BLaER1 treated with 17β-estradiol and CSF1 and Interleukin-3, amounts not matched to agents 10 nM and 100 nM (cell line): ENCODE measurements around the gene DNER.

Experiments used
- H3K27ac ChIP-seq, 11 experiments: shearing (Covaris generic); formaldehyde crosslinking; 2 replicates each; pipeline ENCODE4 v1.8.1; 2022
- H3K27me3 ChIP-seq, 11 experiments: shearing (Covaris generic); formaldehyde crosslinking; 2 replicates each; pipeline ENCODE4 v1.8.1; 2022
- H3K36me3 ChIP-seq, 11 experiments: shearing (Covaris generic); formaldehyde crosslinking; 2 replicates each; pipeline ENCODE4 v1.8.1; 2022
- H3K4me1 ChIP-seq, 10 experiments: shearing (Covaris generic); formaldehyde crosslinking; 2 replicates each; pipeline ENCODE4 v1.8.1; 2022
- H3K4me2 ChIP-seq, 11 experiments: shearing (Covaris generic); formaldehyde crosslinking; 2 replicates each; pipeline ENCODE4 v1.8.1; 2022
- H3K4me3 ChIP-seq, 10 experiments: shearing (Covaris generic); formaldehyde crosslinking; 2 replicates each; pipeline ENCODE4 v1.8.1; 2022
- H3K9ac ChIP-seq, 11 experiments: shearing (Covaris generic); formaldehyde crosslinking; 2 replicates each; pipeline ENCODE4 v1.8.1; 2022
- H3K9me3 ChIP-seq, 11 experiments: shearing (Covaris generic); formaldehyde crosslinking; replicated peaks in 1 of 11; 2 replicates each; pipeline ENCODE4 v1.8.1; 2022
- H4K20me1 ChIP-seq, 11 experiments: shearing (Covaris generic); formaldehyde crosslinking; 2 replicates each; pipeline ENCODE4 v1.8.1; 2022
- Cebpa-rat ChIP-seq, 11 experiments: shearing (Covaris generic); IDR thresholded peaks; 2 replicates each; pipeline ENCODE4 v1.8.1; 2022

Gene DNER

DNA sequence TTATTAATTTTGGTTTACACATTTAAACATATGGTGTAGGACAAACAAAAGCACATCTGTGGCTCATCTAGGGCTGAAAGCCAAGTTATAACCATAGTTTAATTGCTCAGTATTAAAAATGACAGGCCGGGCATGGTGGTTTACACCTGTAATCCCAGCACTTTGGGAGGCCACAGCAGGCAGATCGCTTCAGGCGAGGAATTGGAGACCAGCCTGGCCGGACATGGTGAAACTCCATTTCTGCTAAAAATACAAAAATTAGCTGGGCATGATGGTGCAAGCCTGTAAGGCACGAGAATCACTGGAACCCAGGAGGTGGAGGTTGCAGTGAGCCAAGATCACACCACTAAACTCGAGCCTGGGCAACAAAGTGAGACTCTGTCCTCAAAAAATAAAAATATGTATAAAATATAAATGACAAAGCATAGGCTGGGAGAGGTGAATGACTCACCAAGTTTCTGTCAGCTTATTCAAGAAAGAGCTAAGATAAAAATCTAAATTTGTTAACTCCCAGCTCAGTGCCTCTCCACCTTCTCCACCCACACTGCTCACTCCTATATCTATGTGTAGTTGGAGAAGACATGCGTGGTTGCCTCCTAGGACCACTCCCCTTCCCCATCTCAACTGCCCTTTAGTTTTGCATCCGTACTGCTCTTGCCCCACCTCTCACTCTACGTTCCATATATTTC, 364.1 kb downstream of the DNER start:
- Histone ChIP-seq H3K36me3 (peaks cover 0 to 79% (median 0%) of the 10 kb centered on the region in 11 experiments; a peak in 6 of 22 replicates), H3K9ac (no peak overlapping the region), H4K20me1 (no peaks in the 10 kb centered on the region), H3K4me3 (no peak overlapping the region), H3K4me2 (peak overlapping the region in 2 of 11 experiments; percentile 16 to 39; a peak in 2 of 22 replicates), H3K4me1 (peaks cover 0 to 58% (median 0%) of the 10 kb centered on the region in 10 experiments; a peak in 6 of 20 replicates), H3K27me3 (no peaks in the 10 kb centered on the region), H3K27ac (peak overlapping the region in 1 of 11 experiments; percentile 39; a peak in 1 of 22 replicates), H3K9me3 (peaks cover 17 to 56% (median 27%) of the 10 kb centered on the region in 11 experiments)
- no peak for TF ChIP-seq Cebpa-rat (IDR thresholded peaks at IDR 0.05)

DNA sequence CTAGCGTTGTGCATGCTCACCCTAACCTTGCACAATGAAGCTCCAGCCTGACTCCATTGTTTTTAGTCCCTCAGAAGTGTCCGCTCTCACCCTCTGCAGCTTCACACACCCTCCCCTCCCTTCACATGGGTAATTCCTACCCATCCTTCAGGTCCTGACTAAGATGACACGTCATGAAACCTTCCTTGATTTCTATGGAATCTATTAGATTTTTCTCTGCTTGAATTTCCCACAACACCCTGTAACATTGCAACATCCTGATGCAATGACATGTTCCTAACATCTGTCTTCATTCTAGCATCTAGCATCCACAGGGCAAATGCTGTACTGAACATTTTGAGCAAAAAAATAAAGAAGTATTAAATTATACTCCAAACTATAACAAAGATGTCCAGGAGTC, 366.2 kb downstream of the DNER start:
- no peak for TF ChIP-seq Cebpa-rat (IDR thresholded peaks at IDR 0.05)
- H3K36me3 ChIP-seq, result peaks cover 0 to 88% (median 0%) of the 10 kb centered on the region in 11 experiments; a peak in 6 of 22 replicates

GRCh38 chr2:229346816-229347540, 367.4 kb downstream of the DNER start:
- no peak overlapping the region for H3K4me3 ChIP-seq
- no peaks in the 10 kb centered on the region for H3K27me3 ChIP-seq
- peaks cover 0 to 88% (median 0%) of the 10 kb centered on the region in 11 experiments; a peak in 6 of 22 replicates for H3K36me3 ChIP-seq
- H3K9ac ChIP-seq, result no peak overlapping the region
- H3K4me2 ChIP-seq, result peak overlapping the region in 3 of 11 experiments; percentile 5 to 99 (median 90); a peak in 3 of 22 replicates
- peaks cover 0 to 91% (median 3%) of the 10 kb centered on the region in 10 experiments; a peak in 8 of 20 replicates for H3K4me1 ChIP-seq
- no peaks in the 10 kb centered on the region for H4K20me1 ChIP-seq
- H3K27ac ChIP-seq, result no peak overlapping the region
- no peak for TF ChIP-seq Cebpa-rat (IDR thresholded peaks at IDR 0.05)
- H3K9me3 ChIP-seq, result peaks cover 17 to 84% (median 27%) of the 10 kb centered on the region in 11 experiments

More for the DNA sequence above, 366.2 kb downstream of the DNER start:
- Histone ChIP-seq H3K4me2 (peak overlapping the region in 1 of 11 experiments; percentile 90; a peak in 1 of 22 replicates), H3K4me3 (no peak overlapping the region), H3K4me1 (peaks cover 0 to 80% (median 0%) of the 10 kb centered on the region in 10 experiments; a peak in 8 of 20 replicates), H4K20me1 (no peaks in the 10 kb centered on the region), H3K27ac (no peak overlapping the region), H3K9ac (no peak overlapping the region), H3K27me3 (no peaks in the 10 kb centered on the region), H3K9me3 (peaks cover 17 to 73% (median 27%) of the 10 kb centered on the region in 11 experiments)

- Histone ChIP-seq H3K27me3 (no peaks in the 10 kb centered on the region), H3K9me3 (peaks cover 11 to 71% (median 15%) of the 10 kb centered on the region in 11 experiments), H3K36me3 (peaks cover 0 to 86% (median 0%) of the 10 kb centered on the region in 11 experiments; a peak in 6 of 22 replicates), H3K4me2 (peak overlapping the region in 4 of 11 experiments; percentile 40 to 99 (median 76); a peak in 7 of 22 replicates), H3K9ac (no peak overlapping the region), H3K4me3 (no peak overlapping the region), H3K4me1 (peaks cover 0 to 100% (median 3%) of the 10 kb centered on the region in 10 experiments; a peak in 8 of 20 replicates), H4K20me1 (no peaks in the 10 kb centered on the region), H3K27ac (peak overlapping the region in 2 of 11 experiments; percentile 6 to 35; a peak in 2 of 22 replicates)
- no peak for TF ChIP-seq Cebpa-rat (IDR thresholded peaks at IDR 0.05)
Observed at GRCh38 chr2:229344955-229345354, 369.4 kb downstream of the DNER start.

DNA sequence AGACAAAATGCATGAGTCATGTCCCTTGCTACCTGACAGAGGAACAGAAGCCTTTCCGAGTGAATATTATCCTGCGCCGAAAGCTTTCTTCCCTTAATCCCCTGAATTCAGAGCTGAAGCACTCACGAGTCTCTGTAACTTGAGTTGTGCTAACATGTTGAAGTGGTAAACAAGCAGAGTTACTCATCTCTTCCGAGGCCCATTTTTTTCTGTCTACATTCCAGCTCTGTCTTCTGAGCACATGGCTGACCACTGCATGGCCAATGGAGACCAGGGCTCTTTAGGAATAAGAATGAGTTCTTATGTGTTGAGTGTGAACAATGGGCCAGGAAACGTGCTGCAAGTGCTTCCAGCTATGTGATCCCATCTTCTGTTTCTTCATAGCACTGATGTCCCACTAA, 370.2 kb downstream of the DNER start:
- H3K27ac ChIP-seq, result peak overlapping the region in 4 of 11 experiments; percentile 0 to 35 (median 18); a peak in 4 of 22 replicates
- H4K20me1 ChIP-seq, result no peaks in the 10 kb centered on the region
- H3K9ac ChIP-seq, result no peak overlapping the region
- H3K36me3 ChIP-seq, result peaks cover 0 to 86% (median 0%) of the 10 kb centered on the region in 11 experiments; a peak in 6 of 22 replicates
- H3K4me3 ChIP-seq, result no peak overlapping the region
- no peak for TF ChIP-seq Cebpa-rat (IDR thresholded peaks at IDR 0.05)
- peaks cover 3 to 63% (median 7%) of the 10 kb centered on the region in 11 experiments for H3K9me3 ChIP-seq
- peaks cover 0 to 100% (median 3%) of the 10 kb centered on the region in 10 experiments; a peak in 8 of 20 replicates for H3K4me1 ChIP-seq
- no peaks in the 10 kb centered on the region for H3K27me3 ChIP-seq
- peak overlapping the region in 4 of 11 experiments; percentile 40 to 99 (median 76); a peak in 8 of 22 replicates for H3K4me2 ChIP-seq

DNA sequence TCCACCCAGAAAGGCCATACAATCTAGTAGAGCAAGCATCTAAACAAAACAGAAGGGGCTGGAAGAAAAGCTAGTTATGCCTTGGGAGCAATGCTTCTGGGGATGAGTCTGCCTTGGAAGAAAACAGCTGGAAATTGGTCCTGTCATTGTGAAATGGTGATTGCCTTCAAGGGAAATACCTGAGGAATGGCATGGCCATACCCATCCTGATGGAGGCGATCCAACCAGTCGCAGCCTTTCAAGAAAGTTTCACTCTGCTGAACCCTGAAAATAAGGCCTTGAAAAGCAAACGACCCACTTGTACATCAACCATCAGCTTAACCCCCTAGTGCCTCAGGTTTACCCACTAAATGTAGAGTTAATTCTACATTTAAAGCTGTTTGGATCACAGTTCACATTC, 370.7 kb downstream of the DNER start:
- peak overlapping the region in 2 of 11 experiments; percentile 30 to 35; a peak in 3 of 22 replicates for H3K27ac ChIP-seq
- H3K4me1 ChIP-seq, result peaks cover 0 to 100% (median 3%) of the 10 kb centered on the region in 10 experiments; a peak in 8 of 20 replicates
- peaks cover 0 to 58% (median 3%) of the 10 kb centered on the region in 11 experiments; a peak in 14 of 22 replicates for H3K9me3 ChIP-seq
- no peaks in the 10 kb centered on the region for H4K20me1 ChIP-seq
- peaks cover 0 to 86% (median 0%) of the 10 kb centered on the region in 11 experiments; a peak in 6 of 22 replicates for H3K36me3 ChIP-seq
- no peaks in the 10 kb centered on the region for H3K27me3 ChIP-seq
- H3K4me2 ChIP-seq, result peak overlapping the region in 3 of 11 experiments; percentile 62 to 99 (median 90); a peak in 6 of 22 replicates
- no peak for TF ChIP-seq Cebpa-rat (IDR thresholded peaks at IDR 0.05)
- no peak overlapping the region for H3K4me3 ChIP-seq
- no peak overlapping the region for H3K9ac ChIP-seq

- Histone ChIP-seq H3K27me3 (no peaks in the 10 kb centered on the region), H3K9me3 (peaks cover 0 to 46% (median 0%) of the 10 kb centered on the region in 11 experiments; a peak in 5 of 22 replicates), H3K27ac (peak overlapping the region in 2 of 11 experiments; percentile 8 to 30; a peak in 2 of 22 replicates), H3K4me1 (peaks cover 0 to 100% (median 3%) of the 10 kb centered on the region in 10 experiments; a peak in 8 of 20 replicates), H3K4me3 (0 out of 20 replicates have a peak overlapping the region, but pooled peaks of 1 of the 10 experiments have one; percentile 2), H4K20me1 (no peaks in the 10 kb centered on the region), H3K4me2 (peak overlapping the region in 4 of 11 experiments; percentile 7 to 99 (median 76); a peak in 7 of 22 replicates), H3K9ac (no peak overlapping the region), H3K36me3 (peaks cover 0 to 86% (median 0%) of the 10 kb centered on the region in 11 experiments; a peak in 6 of 22 replicates)
- no peak for TF ChIP-seq Cebpa-rat (IDR thresholded peaks at IDR 0.05)
Observed at GRCh38 chr2:229342376-229342775, 372.0 kb downstream of the DNER start.

GRCh38 chr2:229340086-229340760, 374.1 kb downstream of the DNER start:
- H3K4me1 ChIP-seq, result peaks cover 12 to 99% (median 15%) of the 10 kb centered on the region in 10 experiments
- no peak for TF ChIP-seq Cebpa-rat (IDR thresholded peaks at IDR 0.05)
- H4K20me1 ChIP-seq, result no peaks in the 10 kb centered on the region
- H3K36me3 ChIP-seq, result peaks cover 0 to 76% (median 0%) of the 10 kb centered on the region in 11 experiments; a peak in 6 of 22 replicates
- H3K4me2 ChIP-seq, result peak overlapping the region in 4 of 11 experiments; percentile 27 to 99 (median 90); a peak in 7 of 22 replicates
- H3K27me3 ChIP-seq, result no peaks in the 10 kb centered on the region
- H3K9me3 ChIP-seq, result peaks cover 0 to 33% (median 0%) of the 10 kb centered on the region in 11 experiments; a peak in 5 of 22 replicates
- peak overlapping the region in 2 of 10 experiments; percentile 59 to 63; a peak in 2 of 20 replicates for H3K4me3 ChIP-seq
- peak overlapping the region in 4 of 11 experiments; percentile 42 to 95 (median 50); a peak in 7 of 22 replicates for H3K27ac ChIP-seq
- H3K9ac ChIP-seq, result peak overlapping the region in 2 of 11 experiments; percentile 12 to 87; a peak in 2 of 22 replicates
